Measurements from ENCODE around the gene PNPLA1. TPM values are rescaled to one million over a fixed set of nuclear protein-coding genes. Genes with fewer than 3 reads are reported as not detected.

Gene PNPLA1
- total RNA-seq, 4 donors from 2014 or later, result not detected

- Histone ChIP-seq H3K4me3 (no peak overlapping the region), H3K36me3 (peaks cover 0 to 82% of the 10 kb centered on the region in 2 donors), H3K4me1 (no peaks in the 10 kb centered on the region), H3K27me3 (no peaks in the 10 kb centered on the region), H3K27ac (no peak overlapping the region), H3K9me3 (no peaks in the 10 kb centered on the region)
- intact Hi-C loops (cut with DNase I; ENCODE audit: low total_unique reads), result no loop called here
- ATAC-seq (no peak), DNase-seq (no peak)
- no peak for TF ChIP-seq POLR2A (IDR thresholded peaks at IDR 0.05)
- TF ChIP-seq CTCF (IDR thresholded peaks at IDR 0.05 in 4 of 5, conservative IDR thresholded peaks at IDR 0.05 in 1 of 5), result no peak
- in situ Hi-C loops (cut with MboI; ENCODE audit: low sequenced_read_pairs in 4 of 4), result no loop called here
Observed at GRCh38 chr6:36223706-36224105, 46.2 kb upstream of the PNPLA1 start.

- Histone ChIP-seq H3K27ac (no peak overlapping the region), H3K9me3 (no peaks in the 10 kb centered on the region), H3K36me3 (peaks cover 0 to 80% of the 10 kb centered on the region in 2 donors), H3K4me3 (no peak overlapping the region), H3K4me1 (no peaks in the 10 kb centered on the region), H3K27me3 (no peaks in the 10 kb centered on the region)
- in situ Hi-C loops (cut with MboI; ENCODE audit: low sequenced_read_pairs in 4 of 4) (no loop called here), intact Hi-C loops (cut with DNase I; ENCODE audit: low total_unique reads) (no loop called here)
- no peak for ATAC-seq
- TF ChIP-seq POLR2A (IDR thresholded peaks at IDR 0.05) (no peak), CTCF (IDR thresholded peaks at IDR 0.05 in 4 of 5, conservative IDR thresholded peaks at IDR 0.05 in 1 of 5) (no peak)
- DNase-seq, result no peak
Observed at GRCh38 chr6:36224918-36225461, 44.9 kb upstream of the PNPLA1 start.

GRCh38 chr6:36226438-36227047 is 43.3 kb upstream of the PNPLA1 start:
- no peak for TF ChIP-seq CTCF (IDR thresholded peaks at IDR 0.05 in 4 of 5, conservative IDR thresholded peaks at IDR 0.05 in 1 of 5)
- DNase-seq (no peak), ATAC-seq (no peak)
- peaks cover 0 to 85% of the 10 kb centered on the region in 2 donors for H3K36me3 ChIP-seq
- H3K9me3 ChIP-seq, result no peaks in the 10 kb centered on the region
- H3K4me3 ChIP-seq, result no peak overlapping the region
- no peaks in the 10 kb centered on the region for H3K4me1 ChIP-seq
- in situ Hi-C loops (cut with MboI; ENCODE audit: low sequenced_read_pairs in 4 of 4) (no loop called here), intact Hi-C loops (cut with DNase I; ENCODE audit: low total_unique reads) (no loop called here)
- H3K27me3 ChIP-seq, result no peaks in the 10 kb centered on the region
- no peak overlapping the region for H3K27ac ChIP-seq

GRCh38 chr6:36227379-36228228 is 42.3 kb upstream of the PNPLA1 start:
- Histone ChIP-seq H3K4me1 (no peaks in the 10 kb centered on the region), H3K27me3 (no peaks in the 10 kb centered on the region), H3K9me3 (no peaks in the 10 kb centered on the region), H3K4me3 (no peak overlapping the region), H3K36me3 (peaks cover 0 to 86% of the 10 kb centered on the region in 2 donors), H3K27ac (no peak overlapping the region)
- intact Hi-C loops (cut with DNase I; ENCODE audit: low total_unique reads), result no loop called here
- in situ Hi-C loops (cut with MboI; ENCODE audit: low sequenced_read_pairs in 4 of 4), result no loop called here
- no peak for TF ChIP-seq POLR2A (IDR thresholded peaks at IDR 0.05)
- no peak for TF ChIP-seq CTCF (IDR thresholded peaks at IDR 0.05 in 4 of 5, conservative IDR thresholded peaks at IDR 0.05 in 1 of 5)
- DNase-seq, result no peak
- no peak for ATAC-seq

Measured in gastrocnemius medialis (tissue), 4 donors.